Thyroid gland (tissue), 4 donors: Measurements from ENCODE around the gene CDX1. TPM values are rescaled to one million over a fixed set of nuclear protein-coding genes. Genes with fewer than 3 reads are reported as not detected.

Source experiments
- DNase-seq, 2 donors: peaks; one replicate each; pipeline ENCODE4 v3.0.0-alpha.2; 2019
- H3K27ac ChIP-seq, 3 donors: fragments of 200-600 bp; sonication (generic); 1 replicate in 2 of 3; 2 replicates in 1 of 3; pipeline ENCODE4 v1.5.1; 2016 to 2019; ENCODE audit warnings: mild to moderate bottlenecking in 1 of 3, moderate library complexity in 1 of 3
- H3K27me3 ChIP-seq: fragments of 200-600 bp; sonication (generic); one replicate; pipeline ENCODE4 v1.5.1; 2019
- H3K36me3 ChIP-seq, 2 donors: fragments of 200-600 bp; sonication (generic); one replicate each; pipeline ENCODE4 v1.5.1; 2016 to 2019
- H3K4me1 ChIP-seq, 2 donors: fragments of 200-600 bp; sonication (generic); one replicate each; pipeline ENCODE4 v1.5.1; 2017 to 2019
- H3K4me3 ChIP-seq, 3 donors: fragments of 200-600 bp; sonication (generic); replicated peaks in 1 of 3; 1 replicate in 2 of 3; 2 replicates in 1 of 3; pipeline ENCODE4 v1.5.1; 2016; ENCODE audit warnings: mild to moderate bottlenecking in 1 of 3
- H3K9me3 ChIP-seq: fragments of 200-600 bp; sonication (generic); one replicate; pipeline ENCODE4 v1.5.1; 2017
- POLR2A ChIP-seq, 2 donors: fragments of 450-650 bp; IDR thresholded peaks; one replicate each; pipeline ENCODE4 v1.6.1; 2017; ENCODE audit warnings: antibody characterized with exemption in 2 of 2, mild to moderate bottlenecking in 2 of 2, moderate library complexity in 1 of 2
- WGBS, 2 donors: methylation state at CpG; one replicate each; pipeline ENCODE4 v1.1.5; 2017; 5-methylcytosine and 5-hydroxymethylcytosine counted together
- intact Hi-C: fragments of 100-400 bp; cut with DNase I; formaldehyde crosslinking; loops from one replicate; pipeline ENCODE4 v1.15.1; 2023
- total RNA-seq, 4 donors: library from RNA; depleted of rRNA; stranded (reverse); fragments of >200 nt; gene quantifications; one replicate each; pipeline ENCODE4 v1.2.3, GENCODE V29; 2016
- TF ChIP-seq, protein P1 (sequence below), 6 experiments: fragments of 200-600 bp in 3 of 6; fragments of 450-650 bp in 3 of 6; sonication (generic) in 3 of 6; IDR thresholded peaks; one replicate each; pipeline ENCODE4 v1.5.1; 2016 to 2019; ENCODE audit warnings: antibody characterized with exemption in 6 of 6, mild to moderate bottlenecking in 2 of 6, inconsistent platforms in 1 of 6, moderate library complexity in 1 of 6

CDX1 gene
- total RNA-seq, 4 donors from 2014 or later: not detected

DNA sequence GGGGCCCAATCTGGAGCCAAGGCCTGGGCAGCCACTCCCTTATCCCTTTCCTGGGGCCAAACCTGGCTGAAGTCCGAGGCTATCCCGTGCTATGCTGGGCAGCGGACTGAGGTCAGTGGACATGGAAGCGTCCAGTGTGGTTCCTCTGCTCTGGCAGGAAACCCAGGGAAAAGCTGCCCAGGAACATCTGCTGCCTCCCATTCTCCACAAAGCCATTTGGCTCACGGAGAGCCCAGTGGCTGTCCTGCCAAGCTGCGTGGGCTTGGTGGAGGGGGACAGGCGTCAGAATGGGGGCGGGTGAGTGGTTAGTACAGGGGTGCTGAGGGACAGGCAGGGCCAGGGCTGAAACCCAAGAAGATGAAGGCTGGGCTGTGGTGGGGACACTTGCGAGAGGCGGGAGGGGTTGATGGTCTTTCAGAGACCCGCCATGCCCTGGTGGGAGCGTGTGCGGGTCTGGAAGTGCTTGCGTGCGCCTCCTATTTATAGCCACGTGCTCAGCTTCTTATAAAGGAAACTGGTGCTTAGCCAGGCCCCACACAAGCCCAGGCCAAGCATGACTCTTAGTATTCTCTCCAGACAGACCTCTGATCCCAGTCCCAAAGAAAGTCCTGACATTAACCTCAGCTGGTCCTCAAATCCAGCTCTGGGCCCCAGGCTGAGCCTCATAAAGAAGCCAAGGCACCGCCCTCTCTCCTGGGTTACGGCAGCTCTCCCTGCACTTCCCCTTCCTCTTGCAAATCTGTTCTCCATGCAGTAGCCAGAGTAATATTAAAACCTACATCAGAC lies 13.9 kb downstream of the CDX1 start:
- Histone ChIP-seq H3K4me1 (peaks cover 10 to 36% of the 10 kb centered on the region in 2 donors), H3K27ac (peak overlapping the region in 2 of 3 donors; percentile 52 to 68), H3K36me3 (no peaks in the 10 kb centered on the region), H3K27me3 (no peaks in the 10 kb centered on the region), H3K4me3 (no peak overlapping the region), H3K9me3 (no peaks in the 10 kb centered on the region)
- peak; percentile 32 to 50 for DNase-seq
- intact Hi-C loops: no loop called here
- whole genome bisulfite sequencing, 2 donors: 69 to 75% methylated on average over 13 to 14 of the region's 18 CpGs
- TF ChIP-seq, protein P1, sequence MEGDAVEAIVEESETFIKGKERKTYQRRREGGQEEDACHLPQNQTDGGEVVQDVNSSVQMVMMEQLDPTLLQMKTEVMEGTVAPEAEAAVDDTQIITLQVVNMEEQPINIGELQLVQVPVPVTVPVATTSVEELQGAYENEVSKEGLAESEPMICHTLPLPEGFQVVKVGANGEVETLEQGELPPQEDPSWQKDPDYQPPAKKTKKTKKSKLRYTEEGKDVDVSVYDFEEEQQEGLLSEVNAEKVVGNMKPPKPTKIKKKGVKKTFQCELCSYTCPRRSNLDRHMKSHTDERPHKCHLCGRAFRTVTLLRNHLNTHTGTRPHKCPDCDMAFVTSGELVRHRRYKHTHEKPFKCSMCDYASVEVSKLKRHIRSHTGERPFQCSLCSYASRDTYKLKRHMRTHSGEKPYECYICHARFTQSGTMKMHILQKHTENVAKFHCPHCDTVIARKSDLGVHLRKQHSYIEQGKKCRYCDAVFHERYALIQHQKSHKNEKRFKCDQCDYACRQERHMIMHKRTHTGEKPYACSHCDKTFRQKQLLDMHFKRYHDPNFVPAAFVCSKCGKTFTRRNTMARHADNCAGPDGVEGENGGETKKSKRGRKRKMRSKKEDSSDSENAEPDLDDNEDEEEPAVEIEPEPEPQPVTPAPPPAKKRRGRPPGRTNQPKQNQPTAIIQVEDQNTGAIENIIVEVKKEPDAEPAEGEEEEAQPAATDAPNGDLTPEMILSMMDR (IDR thresholded peaks at IDR 0.05): no peak
- no peak for TF ChIP-seq POLR2A (IDR thresholded peaks at IDR 0.05)

DNA sequence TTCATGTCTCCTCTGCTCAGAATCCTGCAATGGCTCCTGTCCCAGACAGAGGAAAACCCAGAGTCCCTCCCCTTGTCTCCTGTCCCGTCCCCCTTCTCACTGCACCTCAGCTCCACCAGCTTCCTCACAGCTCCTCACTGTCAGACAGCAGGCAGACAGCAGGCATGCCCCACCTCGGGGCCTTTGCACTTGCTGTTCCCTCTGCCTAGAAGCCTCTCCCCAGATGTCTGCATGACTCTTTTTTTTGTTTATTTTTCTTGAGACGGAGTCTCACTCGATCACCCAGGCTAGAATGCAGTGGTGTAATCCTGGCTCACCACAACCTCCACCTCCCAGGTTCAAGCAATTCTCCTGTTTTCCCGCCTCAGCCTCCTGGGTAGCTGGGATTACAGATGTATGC lies 14.4 kb downstream of the CDX1 start:
- no peak for DNase-seq
- intact Hi-C loops: no loop called here
- Histone ChIP-seq H3K36me3 (no peaks in the 10 kb centered on the region), H3K27me3 (no peaks in the 10 kb centered on the region), H3K4me1 (peaks cover 10 to 36% of the 10 kb centered on the region in 2 donors), H3K27ac (peak overlapping the region in 2 of 3 donors; percentile 24 to 68), H3K4me3 (no peak overlapping the region), H3K9me3 (no peaks in the 10 kb centered on the region)
- 59 to 75% methylated on average over 5 of the region's 5 CpGs for WGBS, 2 donors
- TF ChIP-seq, protein P1 (IDR thresholded peaks at IDR 0.05): no peak
- TF ChIP-seq POLR2A (IDR thresholded peaks at IDR 0.05): no peak

DNA sequence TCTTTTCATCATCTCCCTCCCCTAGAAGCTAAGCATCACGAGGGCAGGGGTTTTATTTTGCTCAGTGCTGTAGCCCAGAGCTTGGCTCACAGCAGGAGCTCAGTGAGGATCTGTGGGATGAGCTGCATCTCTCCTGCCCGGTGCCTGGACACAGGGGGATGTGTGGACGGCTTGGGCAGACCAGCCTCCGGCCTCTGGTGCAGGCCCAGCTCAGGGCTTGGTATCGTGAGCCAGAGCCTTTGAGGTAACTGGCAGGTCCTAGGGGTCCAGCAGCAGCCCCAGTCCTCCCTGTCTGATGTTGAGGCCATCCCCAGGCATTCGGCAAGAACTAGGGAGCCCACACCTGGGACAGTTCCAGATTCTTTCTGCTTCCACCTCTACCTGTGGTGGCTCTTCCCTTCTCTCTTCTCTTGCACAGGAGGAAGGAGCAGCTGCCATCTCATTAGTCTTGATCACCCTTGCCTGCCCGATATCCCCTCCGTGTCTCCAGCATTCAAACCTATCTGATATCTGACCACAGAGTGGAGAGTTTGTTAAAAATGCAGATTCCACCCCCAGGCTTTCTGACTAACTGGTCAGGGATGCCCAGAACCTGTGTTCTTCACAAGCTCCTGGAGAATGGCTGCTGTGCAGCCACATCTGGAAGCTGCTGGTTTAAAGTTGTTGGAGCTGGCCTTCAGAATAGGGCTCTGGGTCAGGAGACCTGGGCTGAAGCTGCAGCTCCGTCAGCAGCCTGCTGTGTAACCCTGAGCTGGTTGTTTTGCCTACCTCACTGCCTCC lies 15.4 kb downstream of the CDX1 start:
- Histone ChIP-seq H3K4me1 (peaks cover 10 to 33% of the 10 kb centered on the region in 2 donors), H3K9me3 (no peaks in the 10 kb centered on the region), H3K27ac (peak overlapping the region in 1 of 3 donors; percentile 68), H3K27me3 (no peaks in the 10 kb centered on the region), H3K36me3 (no peaks in the 10 kb centered on the region), H3K4me3 (no peak overlapping the region)
- DNase-seq: no peak
- WGBS, 2 donors: 87 to 93% methylated on average over 9 of the region's 9 CpGs
- intact Hi-C loops: no loop called here
- TF ChIP-seq, protein P1 (IDR thresholded peaks at IDR 0.05): no peak
- no peak for TF ChIP-seq POLR2A (IDR thresholded peaks at IDR 0.05)

DNA sequence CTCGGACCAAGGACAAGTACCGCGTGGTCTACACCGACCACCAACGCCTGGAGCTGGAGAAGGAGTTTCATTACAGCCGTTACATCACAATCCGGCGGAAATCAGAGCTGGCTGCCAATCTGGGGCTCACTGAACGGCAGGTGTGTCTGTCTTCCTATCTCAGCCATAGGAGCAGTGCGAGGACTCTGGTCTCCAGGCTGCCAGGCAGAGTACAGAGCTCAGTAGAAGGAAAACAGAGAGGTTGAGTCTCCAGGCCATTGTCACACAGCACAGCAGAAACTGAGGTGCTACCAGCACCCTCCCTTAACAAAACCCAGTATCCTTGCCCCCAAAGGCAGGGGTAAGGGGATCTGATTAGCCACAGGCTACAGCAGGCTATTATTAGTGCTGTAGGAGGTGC lies 16.2 kb downstream of the CDX1 start:
- no peaks in the 10 kb centered on the region for H3K36me3 ChIP-seq
- intact Hi-C loops: no loop called here
- no peak for DNase-seq
- 87 to 92% methylated on average over 10 of the region's 10 CpGs for WGBS, 2 donors
- TF ChIP-seq, protein P1 (IDR thresholded peaks at IDR 0.05): no peak
- TF ChIP-seq POLR2A (IDR thresholded peaks at IDR 0.05): no peak
- H3K9me3 ChIP-seq: no peaks in the 10 kb centered on the region
- no peak overlapping the region for H3K4me3 ChIP-seq
- peaks cover 5 to 25% of the 10 kb centered on the region in 2 donors for H3K4me1 ChIP-seq
- H3K27ac ChIP-seq: no peak overlapping the region
- H3K27me3 ChIP-seq: no peaks in the 10 kb centered on the region

DNA sequence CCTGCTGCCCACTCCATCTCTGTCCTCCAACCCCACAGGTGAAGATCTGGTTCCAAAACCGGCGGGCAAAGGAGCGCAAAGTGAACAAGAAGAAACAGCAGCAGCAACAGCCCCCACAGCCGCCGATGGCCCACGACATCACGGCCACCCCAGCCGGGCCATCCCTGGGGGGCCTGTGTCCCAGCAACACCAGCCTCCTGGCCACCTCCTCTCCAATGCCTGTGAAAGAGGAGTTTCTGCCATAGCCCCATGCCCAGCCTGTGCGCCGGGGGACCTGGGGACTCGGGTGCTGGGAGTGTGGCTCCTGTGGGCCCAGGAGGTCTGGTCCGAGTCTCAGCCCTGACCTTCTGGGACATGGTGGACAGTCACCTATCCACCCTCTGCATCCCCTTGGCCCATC lies 16.9 kb downstream of the CDX1 start:
- Histone ChIP-seq H3K9me3 (no peaks in the 10 kb centered on the region), H3K27me3 (no peaks in the 10 kb centered on the region), H3K36me3 (no peaks in the 10 kb centered on the region), H3K4me1 (peaks cover 4 to 21% of the 10 kb centered on the region in 2 donors), H3K27ac (no peak overlapping the region), H3K4me3 (no peak overlapping the region)
- TF ChIP-seq POLR2A (IDR thresholded peaks at IDR 0.05): no peak
- TF ChIP-seq, protein P1 (IDR thresholded peaks at IDR 0.05): no peak
- no peak for DNase-seq
- intact Hi-C loops: no loop called here
- 92% methylated on average over 10 to 11 of the region's 12 CpGs for WGBS, 2 donors
